Measurements from ENCODE around the gene TMEM120A.

GRCh38 chr7:76011442-76011861 lies 17.1 kb upstream of the TMEM120A start:
- TF ChIP-seq, protein P1, sequence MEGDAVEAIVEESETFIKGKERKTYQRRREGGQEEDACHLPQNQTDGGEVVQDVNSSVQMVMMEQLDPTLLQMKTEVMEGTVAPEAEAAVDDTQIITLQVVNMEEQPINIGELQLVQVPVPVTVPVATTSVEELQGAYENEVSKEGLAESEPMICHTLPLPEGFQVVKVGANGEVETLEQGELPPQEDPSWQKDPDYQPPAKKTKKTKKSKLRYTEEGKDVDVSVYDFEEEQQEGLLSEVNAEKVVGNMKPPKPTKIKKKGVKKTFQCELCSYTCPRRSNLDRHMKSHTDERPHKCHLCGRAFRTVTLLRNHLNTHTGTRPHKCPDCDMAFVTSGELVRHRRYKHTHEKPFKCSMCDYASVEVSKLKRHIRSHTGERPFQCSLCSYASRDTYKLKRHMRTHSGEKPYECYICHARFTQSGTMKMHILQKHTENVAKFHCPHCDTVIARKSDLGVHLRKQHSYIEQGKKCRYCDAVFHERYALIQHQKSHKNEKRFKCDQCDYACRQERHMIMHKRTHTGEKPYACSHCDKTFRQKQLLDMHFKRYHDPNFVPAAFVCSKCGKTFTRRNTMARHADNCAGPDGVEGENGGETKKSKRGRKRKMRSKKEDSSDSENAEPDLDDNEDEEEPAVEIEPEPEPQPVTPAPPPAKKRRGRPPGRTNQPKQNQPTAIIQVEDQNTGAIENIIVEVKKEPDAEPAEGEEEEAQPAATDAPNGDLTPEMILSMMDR (IDR thresholded peaks at IDR 0.05), result no peak
- TF ChIP-seq POLR2AphosphoS5 (IDR thresholded peaks at IDR 0.05), result peak in 1 of 2 donors; percentile 46

Data from upper lobe of left lung (tissue), 4 donors.